Heart left ventricle (tissue), 16 donors: ENCODE results near the gene KCNQ1. TPM values are rescaled to one million over a fixed set of nuclear protein-coding genes. Genes with fewer than 3 reads are reported as not detected.

ENCODE experiments used
- ATAC-seq, 4 donors: fragments of 200-7000 bp; cut with Tn5 transposase; one replicate each; pipeline ENCODE4 v1.9.1; 2020 to 2022; ENCODE audit warnings: moderate library complexity in 4 of 4, mild to moderate bottlenecking in 3 of 4, moderate number of reproducible peaks in 1 of 4
- DNase-seq, 5 donors: peaks; one replicate each; pipeline ENCODE4 v3.0.0-alpha.2; 2020
- H3K27ac ChIP-seq, 12 donors: fragments of 200-600 bp; sonication (generic) in 4 of 12; one replicate each; pipeline versions ENCODE4 v1.5.0 to v1.8.0; 2016 to 2022; ENCODE audit warnings: mild to moderate bottlenecking in 2 of 12
- H3K27me3 ChIP-seq, 9 donors: fragments of 200-600 bp; sonication (generic) in 2 of 9; one replicate each; pipeline versions ENCODE4 v1.5.1 to v1.8.0; 2016 to 2022; ENCODE audit warnings: mild to moderate bottlenecking in 3 of 9
- H3K36me3 ChIP-seq, 9 donors: fragments of 200-600 bp; sonication (generic) in 2 of 9; one replicate each; pipeline versions ENCODE4 v1.5.0 to v1.8.0; 2018 to 2022; ENCODE audit warnings: mild to moderate bottlenecking in 2 of 9
- H3K4me1 ChIP-seq, 12 donors: fragments of 200-600 bp; sonication (generic) in 4 of 12; one replicate each; pipeline versions ENCODE4 v1.5.0 to v1.8.0; 2016 to 2022; ENCODE audit warnings: mild to moderate bottlenecking in 3 of 12
- H3K4me3 ChIP-seq, 12 donors: fragments of 200-600 bp; sonication (generic) in 4 of 12; one replicate each; pipeline versions ENCODE4 v1.5.0 to v1.8.0; 2017 to 2022; ENCODE audit warnings: mild to moderate bottlenecking in 9 of 12, moderate library complexity in 4 of 12
- H3K9me3 ChIP-seq, 12 donors: fragments of 200-600 bp; sonication (generic) in 4 of 12; one replicate each; pipeline versions ENCODE4 v1.5.0 to v1.8.0; 2016 to 2022; ENCODE audit warnings: mild to moderate bottlenecking in 1 of 12
- POLR2A ChIP-seq, 2 donors: fragments of 450-650 bp; IDR thresholded peaks; one replicate each; pipeline ENCODE4 v1.6.1; 2017; ENCODE audit warnings: antibody characterized with exemption in 2 of 2, mild to moderate bottlenecking in 2 of 2, moderate library complexity in 2 of 2
- WGBS, 4 donors: extraction: QIAGEN DNeasy Blood & Tissue Kit in 2 of 4; methylation state at CpG; one replicate each; pipeline versions ENCODE4 v1.1.5 to v1.1.7; 2013 to 2018; 5-methylcytosine and 5-hydroxymethylcytosine counted together
- intact Hi-C, 10 donors: fragments of 100-400 bp; cut with DNase I; formaldehyde crosslinking; loops; one replicate each; pipeline versions ENCODE4 v1.11.1 to v1.14.2; 2022
- polyA plus RNA-seq, 2 donors: library from polyadenylated mRNA; stranded (reverse); fragments of 200-250 nt; gene quantifications; one replicate each; pipeline ENCODE4 v1.2.3, GENCODE V29; 2013
- total RNA-seq, 9 donors: library from RNA; depleted of rRNA in 2 of 9; stranded (reverse); fragments of >200 nt in 2 of 9; fragmentation: NEBNext Ultra II Directional in 3 of 9; extraction: Animal tissue kit (Norgen Biotek cat#: 25700) in 3 of 9; gene quantifications; one replicate each; pipeline versions ENCODE4 v1.1.0 to v1.2.4, GENCODE V29; 2016 to 2023
- TF ChIP-seq, protein P1 (sequence below), 12 donors: fragments of 200-600 bp; sonication (generic) in 4 of 12; IDR thresholded peaks; one replicate each; pipeline versions ENCODE4 v1.5.0 to v1.8.0; 2018 to 2022; ENCODE audit warnings: antibody characterized with exemption in 12 of 12, mild to moderate bottlenecking in 5 of 12
- donor health status: ischemic (EF 13 %, LVEDD 7.1; RV severe dilation, severe dysfunction).
- donor health status: healthy with polysubstance abuse.
- donor health status: DM: no; HTN: yes; CAD: no.
- donor health status: DM: no; HTN: no; CAD: no.
- donor health status: ischemic (EF 25% LVEDD 6.9; RV normal size, moderate dysfunction).
- donor health status: ischemic (EF 25% LVEDD 5.7; RV mildly dilated, moderate dysfunction).
- donor health status: healthy.
- donor health status: DM: yes; HTN: yes; CAD: no.
- donor health status: ischemic (EF 35%, LVEDD 5.7; RV mildly dilated, moderate dysfunction).
- donor health status: nonischemic (EF 11% LVEDD 7.7; RV severe dilation, severe dysfunction).
- donor health status: DM: yes; HTN: yes; CAD: no.
- donor health status: PGD.
- donor health status: ischemic (EF 29% LVEDD 5.4; RV normal size, mild dysfunction).
- donor health status: nonischemic (EF 23%, LVEDD 6.1; RV moderate dilation, normal function).

Gene KCNQ1
- total and polyA plus RNA-seq, 11 donors = 18.6 to 42.4 (median 31.4) TPM

DNA sequence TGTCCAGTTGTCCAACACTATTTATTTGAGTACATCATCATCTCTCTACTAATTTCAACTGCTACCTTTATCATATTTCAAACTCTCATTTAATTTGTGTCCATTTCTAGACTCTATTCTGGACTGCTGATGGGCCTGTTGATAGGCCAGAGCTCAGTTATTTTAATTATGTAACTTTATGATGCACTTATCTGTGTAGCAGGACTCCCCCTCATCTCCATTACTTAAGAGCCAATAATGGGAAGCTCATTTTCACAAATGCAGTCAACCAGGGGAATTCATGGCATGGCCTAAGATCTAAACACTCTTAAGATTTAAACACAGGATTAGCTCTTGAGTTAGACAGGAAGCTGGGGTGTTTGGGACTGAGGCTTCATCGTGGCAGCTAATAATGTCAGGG is 233.6 kb downstream of the KCNQ1 start:
- Histone ChIP-seq H3K27me3 (no peaks in the 10 kb centered on the region), H3K4me1 (peaks cover 0 to 30% (median 18%) of the 10 kb centered on the region in 12 donors), H3K4me3 (no peak overlapping the region), H3K9me3 (no peaks in the 10 kb centered on the region), H3K36me3 (peaks cover 0 to 6% (median 0%) of the 10 kb centered on the region in 9 donors), H3K27ac (no peak overlapping the region)
- TF ChIP-seq, protein P1, sequence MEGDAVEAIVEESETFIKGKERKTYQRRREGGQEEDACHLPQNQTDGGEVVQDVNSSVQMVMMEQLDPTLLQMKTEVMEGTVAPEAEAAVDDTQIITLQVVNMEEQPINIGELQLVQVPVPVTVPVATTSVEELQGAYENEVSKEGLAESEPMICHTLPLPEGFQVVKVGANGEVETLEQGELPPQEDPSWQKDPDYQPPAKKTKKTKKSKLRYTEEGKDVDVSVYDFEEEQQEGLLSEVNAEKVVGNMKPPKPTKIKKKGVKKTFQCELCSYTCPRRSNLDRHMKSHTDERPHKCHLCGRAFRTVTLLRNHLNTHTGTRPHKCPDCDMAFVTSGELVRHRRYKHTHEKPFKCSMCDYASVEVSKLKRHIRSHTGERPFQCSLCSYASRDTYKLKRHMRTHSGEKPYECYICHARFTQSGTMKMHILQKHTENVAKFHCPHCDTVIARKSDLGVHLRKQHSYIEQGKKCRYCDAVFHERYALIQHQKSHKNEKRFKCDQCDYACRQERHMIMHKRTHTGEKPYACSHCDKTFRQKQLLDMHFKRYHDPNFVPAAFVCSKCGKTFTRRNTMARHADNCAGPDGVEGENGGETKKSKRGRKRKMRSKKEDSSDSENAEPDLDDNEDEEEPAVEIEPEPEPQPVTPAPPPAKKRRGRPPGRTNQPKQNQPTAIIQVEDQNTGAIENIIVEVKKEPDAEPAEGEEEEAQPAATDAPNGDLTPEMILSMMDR (IDR thresholded peaks at IDR 0.05) = no peak
- TF ChIP-seq POLR2A (IDR thresholded peaks at IDR 0.05) = no peak
- ATAC-seq (no peak), DNase-seq (no peak)
- intact Hi-C loops = loop anchor here in 1 of 10 donors (10.0 kb wide), 1 partner anchor 64 kb away; no protein-coding TSS in a partner anchor
- WGBS, 4 donors = 45 to 67% (median 54%) methylated on average over 1 of the region's 1 CpG

DNA sequence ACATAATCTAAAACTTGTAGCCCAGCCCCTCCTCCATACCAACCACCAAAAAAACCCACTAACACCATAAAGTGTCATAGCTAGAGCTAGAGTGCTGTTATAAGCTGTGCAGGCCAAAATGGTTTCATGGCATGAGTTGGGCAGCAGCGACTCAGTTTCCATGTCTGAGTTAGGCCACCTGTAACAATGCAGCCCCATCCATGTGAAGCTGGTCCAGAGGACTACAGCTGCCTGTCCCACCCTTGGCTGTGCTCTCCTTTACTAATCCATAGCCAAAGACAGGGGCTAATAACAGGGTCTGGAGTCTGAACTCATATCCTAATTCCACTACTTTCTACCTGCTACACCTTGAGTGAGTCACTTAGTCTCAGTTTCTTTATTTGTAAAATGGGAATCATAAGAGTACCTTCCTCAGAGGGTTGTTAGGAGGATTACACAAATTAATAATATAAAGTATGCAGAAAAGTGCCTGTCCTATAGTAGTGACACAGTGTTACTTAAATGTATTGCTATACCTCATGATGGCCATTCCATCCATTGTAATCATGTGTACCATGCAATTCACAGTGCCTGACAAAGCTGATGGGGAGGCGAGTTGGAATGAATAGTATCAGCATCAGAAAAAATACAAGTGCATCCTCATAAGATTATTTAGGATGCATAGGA is 234.3 kb downstream of the KCNQ1 start:
- H3K9me3 ChIP-seq = no peaks in the 10 kb centered on the region
- WGBS, 4 donors = 94 to 99% (median 95%) methylated on average over 2 of the region's 2 CpGs
- no peak overlapping the region for H3K4me3 ChIP-seq
- no peaks in the 10 kb centered on the region for H3K27me3 ChIP-seq
- peaks cover 0 to 6% (median 0%) of the 10 kb centered on the region in 9 donors for H3K36me3 ChIP-seq
- DNase-seq = no peak
- intact Hi-C loops = loop anchor here in 1 of 10 donors (10.0 kb wide), 1 partner anchor 64 kb away; no protein-coding TSS in a partner anchor
- TF ChIP-seq, protein P1 (IDR thresholded peaks at IDR 0.05) = no peak
- no peak for TF ChIP-seq POLR2A (IDR thresholded peaks at IDR 0.05)
- H3K27ac ChIP-seq = no peak overlapping the region
- no peak for ATAC-seq
- H3K4me1 ChIP-seq = peaks cover 0 to 26% (median 16%) of the 10 kb centered on the region in 12 donors

DNA sequence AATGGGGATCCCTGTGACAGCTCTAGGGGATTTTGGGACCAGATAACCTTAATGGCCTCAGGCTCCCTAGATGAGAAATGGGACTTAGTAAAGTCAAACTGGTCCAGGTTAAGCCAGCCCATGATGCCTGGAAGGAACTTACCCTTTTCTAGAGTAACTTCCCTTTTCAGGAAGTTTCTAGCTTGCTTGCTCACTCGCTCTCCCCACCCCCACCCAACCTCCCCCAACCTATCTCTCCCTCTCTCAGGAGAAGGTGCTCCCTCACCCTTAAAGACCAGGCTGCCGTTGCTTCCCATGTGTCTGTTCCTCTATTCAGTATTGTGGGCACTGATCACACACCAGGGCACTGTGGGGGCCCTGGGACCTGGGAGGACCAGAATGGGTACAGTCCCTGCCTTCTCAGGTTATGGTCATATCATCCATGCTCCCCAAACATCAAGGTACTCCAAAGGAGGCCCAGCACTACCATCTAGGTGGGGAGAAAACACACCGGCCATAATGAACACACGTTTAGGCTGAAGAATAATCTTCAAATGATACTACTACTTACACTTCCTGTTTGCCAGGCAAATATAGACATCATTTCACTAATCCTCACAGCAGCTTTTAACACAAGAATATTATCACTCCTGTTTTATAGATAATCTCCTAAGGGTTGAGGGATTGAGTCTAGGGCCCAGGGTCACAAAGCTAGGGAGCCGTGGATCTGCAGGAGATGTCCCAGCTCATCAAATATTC is 236.8 kb downstream of the KCNQ1 start:
- intact Hi-C loops = loop anchor here in 1 of 10 donors (10.0 kb wide), 1 partner anchor 203 kb away; the partner anchor contains the start of gene CDKN1C
- no peak for TF ChIP-seq POLR2A (IDR thresholded peaks at IDR 0.05)
- TF ChIP-seq, protein P1 (IDR thresholded peaks at IDR 0.05) = no peak
- no peaks in the 10 kb centered on the region for H3K9me3 ChIP-seq
- H3K27ac ChIP-seq = no peak overlapping the region
- 85 to 95% (median 88%) methylated on average over 5 of the region's 5 CpGs for WGBS, 4 donors
- peaks cover 0 to 4% (median 0%) of the 10 kb centered on the region in 12 donors for H3K4me1 ChIP-seq
- no peaks in the 10 kb centered on the region for H3K27me3 ChIP-seq
- DNase-seq = no peak
- peaks cover 0 to 12% (median 4%) of the 10 kb centered on the region in 9 donors for H3K36me3 ChIP-seq
- no peak overlapping the region for H3K4me3 ChIP-seq
- ATAC-seq = no peak

DNA sequence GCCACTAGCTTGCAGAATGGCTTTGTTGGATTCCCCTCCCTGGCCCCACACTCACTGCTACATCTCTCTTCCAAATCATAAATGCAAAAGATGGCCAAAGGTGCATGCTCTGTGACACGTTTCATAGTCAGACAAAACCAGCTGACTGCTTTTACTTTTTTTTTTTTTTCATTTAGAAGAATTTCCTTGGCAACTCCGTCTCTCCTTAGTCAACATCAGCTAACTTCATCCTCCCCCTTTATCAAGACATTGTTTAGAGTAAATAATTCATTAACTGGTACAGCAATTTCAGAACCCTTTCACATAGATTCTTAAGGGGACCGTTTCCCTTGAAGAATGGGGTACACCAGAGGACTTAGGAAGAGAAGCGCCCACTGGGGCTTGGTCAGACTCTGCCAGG is 239.0 kb downstream of the KCNQ1 start:
- Histone ChIP-seq H3K27ac (no peak overlapping the region), H3K27me3 (no peaks in the 10 kb centered on the region), H3K4me1 (peaks cover 0 to 21% (median 13%) of the 10 kb centered on the region in 12 donors), H3K9me3 (no peaks in the 10 kb centered on the region), H3K4me3 (no peak overlapping the region), H3K36me3 (peaks cover 0 to 12% (median 4%) of the 10 kb centered on the region in 9 donors)
- no peak for DNase-seq
- intact Hi-C loops = loop anchor here in 1 of 10 donors (10.0 kb wide), 1 partner anchor 201 kb away; the partner anchor contains the start of gene CDKN1C
- WGBS, 4 donors = 88 to 92% (median 91%) methylated on average over 4 of the region's 4 CpGs
- ATAC-seq = no peak
- TF ChIP-seq, protein P1 (IDR thresholded peaks at IDR 0.05) = no peak
- no peak for TF ChIP-seq POLR2A (IDR thresholded peaks at IDR 0.05)
